ENCODE results near the gene MATN4. TPM values are rescaled to one million over a fixed set of nuclear protein-coding genes. Genes with fewer than 3 reads are reported as not detected.

Gene MATN4
- total and polyA plus RNA-seq, 2 of the 13 experiments (the other 11 are each of a cell fraction or from before 2014, with no cell fraction given), result not detected

GRCh38 chr20:45304464-45304999, 3.6 kb downstream of the MATN4 start:
- no peak for FAIRE-seq
- POLR2A ChIA-PET, result no interaction called here
- no peak for DNase-seq (ENCODE audit: low spot score)
- H3K4me3 ChIP-seq (replicated peaks in 1 of 3; ENCODE audit: insufficient read depth in 1 of 3, low read depth in 2 of 3, low read length in 3 of 3), result no peak overlapping the region
- no TSS peak for BruUV-seq (replicated peaks)
- H2AFZ ChIP-seq (ENCODE audit: low read length), result no peak overlapping the region
- 78% methylated on average over 43 of the region's 43 CpGs for WGBS (ENCODE audit: low lambda C conversion rate)
- H3K4me2 ChIP-seq (ENCODE audit: low read depth, low read length), result no peak overlapping the region
- in situ Hi-C loops (cut with HindIII; ENCODE audit: extremely low pct_ligation_motif_present, low pct_unique_long_range_greater_than_20kb) (no loop called here), intact Hi-C loops (cut with micrococcal nuclease; ENCODE audit: unreplicated experiment) (no loop called here)
- H3K9ac ChIP-seq (ENCODE audit: insufficient read depth, low read depth, low read length), result no peak overlapping the region
- H3K36me3 ChIP-seq (replicated peaks in 1 of 2; ENCODE audit: control insufficient read depth in 1 of 2, insufficient read depth in 2 of 2, low read length in 2 of 2), result no peaks in the 10 kb centered on the region
- CTCF ChIA-PET (ENCODE audit: low intra/inter-chr PET ratio, low total read pairs), result no interaction called here
- H3K27me3 ChIP-seq (ENCODE audit: control insufficient read depth in 1 of 2, insufficient read depth in 2 of 2, low read length in 2 of 2), result peaks cover 6 to 32% of the 10 kb centered on the region in 2 experiments; a peak in 4 of 5 replicates
- no peaks in the 10 kb centered on the region for H3K79me2 ChIP-seq (ENCODE audit: insufficient read depth, low read length)
- H3K27ac ChIP-seq (ENCODE audit: extremely low read length, insufficient read depth, low read length), result no peak overlapping the region
- H3K9me3 ChIP-seq (ENCODE audit: low read length), result no peaks in the 10 kb centered on the region
- H3K4me1 ChIP-seq (ENCODE audit: insufficient read depth, low read length), result 0 out of 2 replicates have a peak, but pooled peaks cover 4% of the 10 kb centered on the region
- TF ChIP-seq MYC (CRISPR knock-in tag; IDR thresholded peaks at IDR 0.05; ENCODE audit: borderline replicate concordance), result 0 out of 2 replicates have a peak, but pooled peaks have one; percentile 18
- 0 out of 2 replicates have a peak, but pooled peaks have one; percentile 25 for TF ChIP-seq ZNF225 (CRISPR knock-in tag; IDR thresholded peaks at IDR 0.05)
- no peak for TF ChIP-seq ZNF772 (CRISPR knock-in tag; IDR thresholded peaks at IDR 0.05)
- 0 out of 2 replicates have a peak, but pooled peaks have one; percentile 35 for TF ChIP-seq BRD4 (CRISPR knock-in tag; IDR thresholded peaks at IDR 0.05)
- ATAC-seq, result no peak
- H4K20me1 ChIP-seq (ENCODE audit: insufficient read depth, low read length), result no peaks in the 10 kb centered on the region

GRCh38 chr20:45303586-45304463, 4.3 kb downstream of the MATN4 start:
- Histone ChIP-seq H4K20me1 (ENCODE audit: insufficient read depth, low read length) (no peaks in the 10 kb centered on the region), H3K4me2 (ENCODE audit: low read depth, low read length) (no peak overlapping the region), H3K4me3 (replicated peaks in 1 of 3; ENCODE audit: insufficient read depth in 1 of 3, low read depth in 2 of 3, low read length in 3 of 3) (no peak overlapping the region), H3K9ac (ENCODE audit: insufficient read depth, low read depth, low read length) (no peak overlapping the region), H3K79me2 (ENCODE audit: insufficient read depth, low read length) (no peaks in the 10 kb centered on the region), H3K27ac (ENCODE audit: extremely low read length, insufficient read depth, low read length) (no peak overlapping the region), H3K36me3 (replicated peaks in 1 of 2; ENCODE audit: control insufficient read depth in 1 of 2, insufficient read depth in 2 of 2, low read length in 2 of 2) (no peaks in the 10 kb centered on the region), H3K4me1 (ENCODE audit: insufficient read depth, low read length) (0 out of 2 replicates have a peak, but pooled peaks cover 4% of the 10 kb centered on the region), H3K27me3 (ENCODE audit: control insufficient read depth in 1 of 2, insufficient read depth in 2 of 2, low read length in 2 of 2) (peaks cover 5 to 28% of the 10 kb centered on the region in 2 experiments; a peak in 3 of 5 replicates), H2AFZ (ENCODE audit: low read length) (no peak overlapping the region), H3K9me3 (ENCODE audit: low read length) (no peaks in the 10 kb centered on the region)
- POLR2A ChIA-PET, result no interaction called here
- ATAC-seq (no peak), DNase-seq (ENCODE audit: low spot score) (no peak), FAIRE-seq (no peak)
- no TSS peak for BruUV-seq (replicated peaks)
- TF ChIP-seq CAMTA2 (CRISPR knock-in tag; IDR thresholded peaks at IDR 0.05; ENCODE audit: borderline replicate concordance), result no peak
- peak; percentile 62; the same call in 1 of the 2 replicates for TF ChIP-seq DNMT1 (CRISPR knock-in tag; IDR thresholded peaks at IDR 0.05)
- in situ Hi-C loops (cut with HindIII; ENCODE audit: extremely low pct_ligation_motif_present, low pct_unique_long_range_greater_than_20kb) (no loop called here), intact Hi-C loops (cut with micrococcal nuclease; ENCODE audit: unreplicated experiment) (no loop called here)
- CTCF ChIA-PET (ENCODE audit: low intra/inter-chr PET ratio, low total read pairs), result no interaction called here
- 67% methylated on average over 46 of the region's 47 CpGs for WGBS (ENCODE audit: low lambda C conversion rate)
